CD14-positive monocyte (primary cell): Measurements from ENCODE around the gene LMTK3. TPM values are rescaled to one million over a fixed set of nuclear protein-coding genes. Genes with fewer than 3 reads are reported as not detected.

ENCODE experiments used
- DNase-seq, 3 donors: peaks; one replicate each; pipeline ENCODE4 v3.0.0-alpha.2; 2011 to 2022
- H2AFZ ChIP-seq: 2 replicates; pipeline ENCODE4 v1.6.0; 2012; ENCODE audit warnings: mild to moderate bottlenecking, low read depth, low read length, inconsistent platforms; ENCODE audit not compliant: insufficient read depth, poor library complexity, severe bottlenecking
- H3K27ac ChIP-seq, 2 donors: 1 replicate in 1 of 2; 2 replicates in 1 of 2; pipeline ENCODE4 v1.5.1; 2012 to 2013; ENCODE audit warnings: low read length in 2 of 2, control low read depth in 1 of 2, inconsistent platforms in 1 of 2, low read depth in 1 of 2, mild to moderate bottlenecking in 1 of 2
- H3K27me3 ChIP-seq, 2 donors: one replicate each; pipeline versions ENCODE4 v1.6.0 to v1.6.1; 2011 to 2013; ENCODE audit warnings: low read length in 2 of 2; ENCODE audit not compliant: control insufficient read depth in 2 of 2, insufficient read depth in 2 of 2
- H3K36me3 ChIP-seq, 2 donors: replicated peaks in 1 of 2; 1 replicate in 1 of 2; 2 replicates in 1 of 2; pipeline versions ENCODE4 v1.5.1 to v1.6.1; 2012 to 2013; ENCODE audit warnings: low read length in 2 of 2, control low read depth in 1 of 2, inconsistent platforms in 1 of 2, mild to moderate bottlenecking in 1 of 2; ENCODE audit not compliant: insufficient read depth in 2 of 2, control insufficient read depth in 1 of 2
- H3K4me1 ChIP-seq, 2 donors: 1 replicate in 1 of 2; 2 replicates in 1 of 2; pipeline versions ENCODE4 v1.5.1 to v1.6.1; 2012 to 2013; ENCODE audit warnings: low read length in 2 of 2, control low read depth in 1 of 2, inconsistent platforms in 1 of 2, mild to moderate bottlenecking in 1 of 2, moderate library complexity in 1 of 2; ENCODE audit not compliant: insufficient read depth in 2 of 2, control insufficient read depth in 1 of 2
- H3K4me2 ChIP-seq: replicated peaks from 2 replicates; pipeline ENCODE3; 2012; ENCODE audit warnings: low read length, moderate library complexity, mild to moderate bottlenecking; ENCODE audit not compliant: poor library complexity, severe bottlenecking; ENCODE audit errors: extremely low read depth
- H3K4me3 ChIP-seq, 3 experiments: fragments of 200-600 bp in 1 of 3; sonication (generic) in 1 of 3; replicated peaks in 1 of 3; 1 replicate in 2 of 3; 2 replicates in 1 of 3; pipeline ENCODE4 v1.5.1; 2011 to 2013; ENCODE audit warnings: low read length in 3 of 3, mild to moderate bottlenecking in 3 of 3, control low read depth in 2 of 3, low read depth in 2 of 3, inconsistent platforms in 1 of 3, moderate library complexity in 1 of 3
- H3K79me2 ChIP-seq: 2 replicates; pipeline ENCODE4 v1.6.0; 2012; ENCODE audit warnings: mild to moderate bottlenecking, control low read depth, inconsistent platforms, low read length, moderate library complexity; ENCODE audit not compliant: insufficient read depth
- H3K9ac ChIP-seq: 2 replicates; pipeline ENCODE4 v1.6.0; 2017; ENCODE audit warnings: low read length, mild to moderate bottlenecking; ENCODE audit not compliant: insufficient read depth, poor library complexity, severe bottlenecking
- H3K9me3 ChIP-seq, 2 donors: replicated peaks in 1 of 2; 1 replicate in 1 of 2; 2 replicates in 1 of 2; pipeline versions ENCODE4 v1.5.1 to v1.6.1; 2012 to 2013; ENCODE audit warnings: low read length in 2 of 2, control low read depth in 1 of 2; ENCODE audit not compliant: control insufficient read depth in 1 of 2, insufficient read depth in 1 of 2
- H4K20me1 ChIP-seq: 2 replicates; pipeline ENCODE4 v1.6.0; 2012; ENCODE audit warnings: mild to moderate bottlenecking, low read length, control low read depth, moderate library complexity; ENCODE audit not compliant: insufficient read depth
- H3K27ac Mint-ChIP-seq, 7 donors: one replicate each; pipeline ENCODE4 v1.8.0; 2020; ENCODE audit warnings: mild to moderate bottlenecking in 7 of 7, mixed read lengths in 7 of 7, moderate library complexity in 6 of 7, inconsistent platforms in 2 of 7
- H3K27me3 Mint-ChIP-seq, 3 donors: one replicate each; pipeline ENCODE4 v1.8.0; 2021 to 2022; ENCODE audit warnings: low read depth in 3 of 3, mild to moderate bottlenecking in 3 of 3, mixed read lengths in 3 of 3, moderate library complexity in 3 of 3, inconsistent platforms in 1 of 3
- H3K36me3 Mint-ChIP-seq, 2 donors: one replicate each; pipeline ENCODE4 v1.8.0; 2020; ENCODE audit warnings: mixed read lengths in 2 of 2, inconsistent platforms in 1 of 2, mild to moderate bottlenecking in 1 of 2
- H3K4me1 Mint-ChIP-seq: one replicate; pipeline ENCODE4 v1.8.0; 2020; ENCODE audit warnings: mild to moderate bottlenecking, mixed read lengths
- H3K4me3 Mint-ChIP-seq, 2 donors: one replicate each; pipeline ENCODE4 v1.8.0; 2020; ENCODE audit warnings: mild to moderate bottlenecking in 2 of 2, mixed read lengths in 2 of 2, moderate library complexity in 1 of 2
- H3K9me3 Mint-ChIP-seq, 7 donors: one replicate each; pipeline ENCODE4 v1.8.0; 2020 to 2022; ENCODE audit warnings: mixed read lengths in 7 of 7, mild to moderate bottlenecking in 6 of 7, moderate library complexity in 6 of 7, inconsistent platforms in 2 of 7
- CTCF ChIP-seq: fragments of 200-600 bp; IDR thresholded peaks from one replicate; pipeline ENCODE4 v1.8.0; 2022; ENCODE audit warnings: antibody characterized with exemption, mild to moderate bottlenecking
- WGBS: methylation state at CpG from one replicate; pipeline ENCODE4 v1.1.5; 2013; ENCODE audit warnings: missing lambda C conversion rate; ENCODE audit not compliant: insufficient coverage; 5-methylcytosine and 5-hydroxymethylcytosine counted together
- intact Hi-C, 2 donors: fragments of 100-400 bp; cut with micrococcal nuclease; formaldehyde crosslinking; loops; one replicate each; pipeline versions ENCODE4 v1.15.0 to v1.15.1; 2023
- polyA plus RNA-seq, 3 donors: library from polyadenylated mRNA; depleted of rRNA in 1 of 3; unstranded in 2 of 3; stranded (reverse) in 1 of 3; fragments of 300-500 nt in 2 of 3; fragments of >200 nt in 1 of 3; fragmentation: Illumina TruSeq in 2 of 3; gene quantifications; 1 replicate in 2 of 3; 2 replicates in 1 of 3; pipeline ENCODE4 v1.2.3, GENCODE V29; 2012 to 2021

LMTK3 gene
- polyA plus RNA-seq, 3 donors, result 0.08 TPM; not detected in 2

- peaks cover 13 to 38% of the 10 kb centered on the region in 2 donors for H3K27me3 ChIP-seq
Observed at GRCh38 chr19:48501494-48502349, 9.9 kb downstream of the LMTK3 start.

More at GRCh38 chr19:48501494-48502349, 9.9 kb downstream of the LMTK3 start:
- Mint-ChIP-seq H3K9me3 (peaks cover 0 to 9% (median 5%) of the 10 kb centered on the region in 7 donors), H3K27ac (peak overlapping the region in 5 of 7 donors; percentile 23 to 89 (median 81)), H3K4me3 (peak overlapping the region; percentile 61 to 76), H3K4me1 (peaks cover 20% of the 10 kb centered on the region), H3K27me3 (peaks cover 25 to 52% (median 31%) of the 10 kb centered on the region in 3 donors), H3K36me3 (no peaks in the 10 kb centered on the region)
- DNase-seq, result peak; percentile 64 to 80 (median 70)
- TF ChIP-seq CTCF, result no peak
- intact Hi-C loops, result loop anchor here in 1 of 2 donors (1.0 kb wide), 1 partner anchor 8 kb away; no protein-coding TSS in a partner anchor
- no peaks in the 10 kb centered on the region for H3K9me3 ChIP-seq
- H2AFZ ChIP-seq, result peak overlapping the region; percentile 33
- H3K79me2 ChIP-seq, result no peaks in the 10 kb centered on the region
- peak overlapping the region in 1 of 3 experiments; percentile 37 for H3K4me3 ChIP-seq
- peak overlapping the region; percentile 42 for H3K4me2 ChIP-seq
- WGBS, result 5% methylated on average over 19 of the region's 20 CpGs
- no peaks in the 10 kb centered on the region for H3K36me3 ChIP-seq
- no peaks in the 10 kb centered on the region for H4K20me1 ChIP-seq
- H3K27ac ChIP-seq, result no peak overlapping the region
- peaks cover 9 to 19% of the 10 kb centered on the region in 2 donors for H3K4me1 ChIP-seq
- no peak overlapping the region for H3K9ac ChIP-seq
